HG03439 (cell line): ENCODE results near the gene P2RY14.

Experiments
- ATAC-seq: cut with Tn5 transposase; IDR thresholded peaks from one replicate; pipeline ENCODE4 v1.9.1; 2021; ENCODE audit warnings: mild to moderate bottlenecking, moderate library complexity; ENCODE audit not compliant: unreplicated experiment

P2RY14 gene

GRCh38 chr3:151278230-151278629, at the start of gene P2RY14:
TSS of gene P2RY14 (minus strand) at chr3:151278542. CDS start at chr3:151214316, 64,226 bp downstream.
- no peak for ATAC-seq

GRCh38 chr3:151327571-151328198, 49.3 kb upstream of the P2RY14 start:
- ATAC-seq = no peak

DNA sequence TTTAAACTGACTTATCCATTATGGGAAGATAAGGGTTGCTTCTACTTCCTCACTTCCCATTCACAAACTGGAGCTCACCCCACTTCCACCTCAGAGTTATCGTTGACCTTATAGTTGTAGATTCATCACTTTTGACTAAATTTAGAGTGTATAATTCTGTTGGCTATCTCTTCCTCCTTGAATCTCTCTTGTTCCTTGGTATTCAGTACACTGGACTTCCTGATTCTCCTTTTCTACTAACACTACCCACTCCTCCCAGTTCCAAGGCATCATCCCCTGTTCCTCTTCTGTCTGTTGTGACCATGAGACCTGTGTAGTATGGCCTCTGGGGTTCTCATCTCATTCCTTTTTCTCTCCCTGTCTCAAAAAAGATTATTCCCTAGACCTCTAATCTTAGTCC, 44.2 kb upstream of the P2RY14 start:
- no peak for ATAC-seq

DNA sequence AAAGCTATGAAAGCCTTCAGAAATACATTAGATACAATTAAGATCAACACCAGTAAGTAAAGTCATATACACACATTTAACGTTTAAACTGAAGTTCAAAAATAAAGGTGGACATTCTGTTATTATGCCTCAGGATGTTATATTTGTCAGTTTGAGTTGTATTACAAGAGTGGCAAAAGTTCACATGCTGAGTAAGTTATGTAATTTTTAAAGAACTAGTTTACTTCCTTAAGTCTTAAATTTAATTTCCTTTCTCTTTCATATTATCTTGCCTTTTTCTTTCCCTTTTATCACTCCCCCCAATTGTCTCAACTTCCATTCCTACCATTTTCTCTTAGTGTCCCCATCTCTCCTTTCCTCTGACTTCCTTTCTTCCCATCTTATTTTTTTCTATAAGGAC, 43.2 kb upstream of the P2RY14 start:
- no peak for ATAC-seq

DNA sequence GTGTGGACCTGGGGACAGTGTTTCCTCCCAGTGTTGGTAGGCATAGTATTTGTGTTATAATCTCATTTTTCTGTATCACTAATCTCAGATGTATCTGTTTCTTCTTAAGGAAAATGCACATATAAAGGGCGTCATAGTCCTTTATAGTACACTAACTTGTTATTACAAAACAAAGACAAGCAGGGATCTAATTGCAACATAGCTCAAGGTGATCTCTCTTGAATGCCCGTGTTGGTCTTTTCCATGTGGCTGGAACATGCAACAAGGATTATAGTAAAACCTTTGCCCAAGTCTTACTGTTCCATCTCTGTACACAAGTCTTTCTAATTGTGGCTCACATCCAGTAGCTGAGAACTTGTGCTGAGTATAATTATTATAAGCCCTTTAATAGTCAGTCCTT, 41.8 kb upstream of the P2RY14 start:
- ATAC-seq = no peak

GRCh38 chr3:151319628-151320027, 41.3 kb upstream of the P2RY14 start:
- ATAC-seq = no peak

DNA sequence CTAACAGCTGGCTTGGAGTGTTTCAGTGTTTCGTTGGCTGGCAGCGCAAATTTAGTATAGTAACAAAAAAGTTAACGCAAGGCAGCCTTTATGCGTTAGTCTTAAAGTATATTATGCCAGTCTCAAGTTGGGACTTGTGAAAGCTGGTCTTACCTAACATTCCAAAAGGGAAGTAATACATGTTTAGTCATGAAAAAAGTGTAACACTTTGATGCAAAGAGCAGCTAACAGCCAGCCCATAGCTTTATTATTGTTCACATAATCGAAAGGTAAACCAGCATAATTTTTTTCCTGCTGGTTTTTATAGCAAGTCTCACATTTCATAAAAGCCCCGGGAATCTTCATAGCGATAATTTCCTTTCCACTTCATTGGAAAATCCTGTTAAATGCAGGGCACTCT, 40.6 kb upstream of the P2RY14 start:
- no peak for ATAC-seq

- ATAC-seq = no peak
These were observed 40.0 kb upstream of the P2RY14 start for GRCh38 chr3:151318313-151318712.

DNA sequence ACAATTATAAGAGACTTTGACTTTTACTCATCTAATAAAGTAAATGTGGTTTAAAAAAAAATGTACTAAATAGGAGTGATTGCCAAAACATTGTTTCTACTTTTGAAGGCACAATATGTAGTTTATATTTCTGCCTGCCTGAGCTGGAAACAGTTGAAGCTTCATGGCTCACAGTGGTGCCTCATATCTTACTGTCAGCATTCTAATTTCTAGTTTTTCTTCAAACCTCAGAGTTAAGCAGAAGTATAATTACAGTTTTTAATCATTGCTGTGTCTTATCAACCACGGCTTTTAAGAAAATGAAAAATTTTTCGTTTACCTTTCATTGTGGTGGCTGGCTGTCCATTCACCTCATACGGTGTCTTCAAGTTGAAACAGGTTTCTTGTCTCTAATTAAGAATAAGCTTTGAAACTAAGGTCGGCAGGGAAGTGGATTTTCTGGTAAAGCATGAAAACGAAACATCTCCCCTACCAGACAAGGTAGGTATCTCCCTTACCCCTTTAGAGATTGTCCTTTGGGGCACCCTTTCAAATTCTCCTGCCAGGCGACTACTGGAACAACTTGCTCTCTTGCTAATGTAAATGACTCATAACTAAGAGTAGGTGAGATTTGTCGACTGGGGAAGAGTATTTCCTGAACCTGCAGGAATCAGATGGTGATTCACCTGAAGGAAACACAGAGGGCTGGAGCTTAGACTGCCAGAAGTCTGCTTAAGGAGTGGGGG, 38.1 kb upstream of the P2RY14 start, which contains the start of gene GPR87:
TSS of gene GPR87 (minus strand) at position 554 of the 725 bp plus-strand sequence. CDS start 16,720 bp downstream, outside the sequence.
- ATAC-seq = no peak

DNA sequence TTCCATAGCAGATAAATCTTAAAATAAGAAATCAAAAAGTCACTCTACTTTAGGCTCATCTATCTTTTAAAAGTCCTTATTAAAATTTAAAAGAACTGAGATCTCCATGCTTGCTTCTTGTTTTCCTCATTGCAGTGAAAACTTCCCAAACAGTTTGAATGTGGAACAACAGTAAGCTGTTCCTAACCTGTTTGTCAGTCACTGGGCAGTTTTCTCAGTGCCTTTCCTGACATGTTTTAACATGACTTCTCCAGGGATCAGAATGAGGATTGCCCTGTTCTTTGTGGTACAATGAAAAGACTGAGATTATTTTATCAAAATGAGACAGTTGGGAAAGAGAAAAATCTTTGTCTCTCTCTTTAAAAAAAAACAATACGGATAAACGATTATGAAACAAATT, 37.5 kb upstream of the P2RY14 start:
- ATAC-seq = no peak

- ATAC-seq = no peak
These were observed 36.8 kb upstream of the P2RY14 start for GRCh38 chr3:151315136-151315535.

DNA sequence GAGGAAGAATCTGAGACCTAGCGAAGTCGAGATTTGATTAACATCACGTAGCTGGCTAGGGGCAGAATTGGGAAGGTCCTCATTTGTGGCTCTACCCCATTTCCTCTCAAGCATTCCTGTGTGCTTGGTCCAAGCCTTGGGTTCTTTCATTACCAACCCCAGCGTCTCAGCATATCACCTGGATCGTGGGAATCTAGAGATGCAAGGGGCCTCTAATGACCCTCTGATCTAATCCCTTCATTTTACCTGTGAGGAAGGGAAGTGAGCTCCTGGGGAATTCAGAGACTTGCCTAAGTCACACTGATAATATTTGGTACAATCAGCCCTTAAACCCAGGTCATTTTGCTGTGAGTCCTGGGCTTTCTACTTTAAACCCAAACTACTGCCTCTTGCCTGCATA, 36.3 kb upstream of the P2RY14 start:
- no peak for ATAC-seq

- no peak for ATAC-seq
These were observed 35.8 kb upstream of the P2RY14 start for GRCh38 chr3:151314137-151314536.

GRCh38 chr3:151312972-151313371, 34.6 kb upstream of the P2RY14 start:
- no peak for ATAC-seq

DNA sequence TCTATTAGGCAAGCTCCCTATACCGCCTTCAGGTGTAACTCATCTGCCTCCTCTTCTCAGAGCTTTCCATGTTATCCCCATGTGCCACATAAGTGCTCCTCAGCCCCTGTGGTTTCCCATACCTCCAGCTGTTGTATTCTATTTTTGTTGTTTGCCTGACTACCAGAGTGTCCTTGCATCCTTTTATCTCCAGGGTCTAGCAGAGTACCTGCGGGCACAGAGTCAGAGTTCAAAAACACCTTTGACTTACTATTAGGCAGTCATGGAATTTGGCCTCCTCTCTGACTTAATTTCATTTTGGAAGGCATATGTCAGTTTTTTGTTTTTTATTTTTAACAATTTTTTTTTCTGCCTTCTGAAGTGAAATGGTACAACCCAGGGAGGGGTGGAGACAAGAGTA, 31.2 kb upstream of the P2RY14 start:
- ATAC-seq = no peak

- no peak for ATAC-seq
These were observed 29.5 kb upstream of the P2RY14 start for GRCh38 chr3:151307583-151308488.

DNA sequence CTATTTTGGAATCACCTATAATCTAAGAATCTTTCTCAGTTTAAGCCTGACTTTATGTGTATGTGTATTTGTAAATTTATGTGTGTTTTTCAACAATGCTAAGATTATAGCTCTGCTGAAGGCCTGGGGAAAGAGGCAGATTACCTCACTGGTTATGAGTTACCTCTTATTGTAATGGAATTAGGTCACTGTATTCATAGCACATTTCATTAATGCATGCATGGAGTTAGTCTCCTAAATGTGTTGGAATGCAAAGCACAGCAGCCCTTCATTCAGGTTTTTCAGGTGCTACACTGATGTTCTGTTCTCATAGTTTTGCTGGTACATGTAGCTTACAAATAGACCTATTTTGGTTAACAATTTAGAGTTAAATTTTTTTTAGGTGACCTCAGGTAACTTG, 28.8 kb upstream of the P2RY14 start:
- no peak for ATAC-seq

DNA sequence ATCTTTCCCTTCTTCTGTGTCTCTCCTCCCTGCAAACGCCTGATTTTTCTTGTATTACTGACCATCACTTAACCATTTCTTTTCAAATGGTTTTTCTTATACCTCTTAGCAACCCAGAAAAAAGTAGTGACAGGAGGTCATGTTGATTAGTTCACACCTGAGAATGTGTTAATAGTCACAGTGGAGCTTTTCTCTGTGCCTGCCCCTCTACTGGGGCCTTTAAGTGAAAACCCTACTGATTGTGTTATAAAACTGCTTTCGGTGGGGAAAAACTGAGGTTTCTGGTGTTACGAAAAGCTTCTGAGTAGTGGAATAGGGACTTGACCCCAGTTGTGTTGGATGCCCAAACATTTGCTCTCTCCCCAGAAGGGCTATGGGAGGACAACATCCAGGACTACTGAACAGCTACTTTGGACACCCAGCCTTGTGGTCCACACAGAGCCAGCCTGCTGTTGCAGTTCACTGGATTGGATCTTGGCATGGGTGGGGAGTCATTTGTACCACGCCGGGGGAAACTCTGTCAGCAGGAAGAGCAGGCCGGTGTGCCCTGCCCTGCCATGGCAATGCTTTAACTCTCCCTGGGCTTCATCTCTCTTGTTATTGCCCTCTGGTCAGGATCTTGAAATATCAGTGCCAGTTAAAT, 27.9 kb upstream of the P2RY14 start:
- ATAC-seq = no peak

- ATAC-seq = no peak
These were observed 27.4 kb upstream of the P2RY14 start for GRCh38 chr3:151305775-151306151.

DNA sequence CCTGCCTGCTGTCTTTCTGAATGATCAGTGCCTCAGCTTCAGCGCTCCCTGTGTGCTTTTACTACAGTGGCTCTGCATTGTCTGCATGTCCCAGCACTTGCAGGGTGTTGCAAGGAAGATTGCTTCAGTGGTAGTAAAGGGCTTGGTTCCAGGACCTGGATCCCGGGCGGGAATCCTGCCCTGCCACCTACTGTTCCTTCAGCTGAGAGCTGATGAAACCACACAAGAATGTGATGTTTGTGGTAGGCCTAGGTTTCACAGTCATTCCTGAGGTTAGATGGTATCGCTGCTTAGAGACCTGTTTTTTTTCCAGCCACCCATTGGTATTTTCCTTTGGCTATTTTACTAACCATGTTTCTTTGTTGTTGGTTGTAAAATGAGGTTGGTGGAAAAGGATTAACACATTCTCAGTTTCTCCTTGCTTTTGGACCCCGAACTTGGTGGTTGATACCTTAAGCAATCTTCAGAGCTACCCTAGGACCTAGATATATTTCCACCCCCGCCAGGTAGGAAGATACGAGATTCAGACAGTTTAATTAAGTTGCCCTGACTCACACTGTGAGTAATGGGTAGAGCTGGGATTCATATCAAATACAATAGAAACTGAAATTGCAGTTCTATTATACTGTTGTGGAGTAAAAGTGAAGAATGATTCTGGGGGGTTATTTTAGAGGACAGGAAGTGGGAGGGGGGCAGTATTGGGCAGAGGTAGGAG, 26.9 kb upstream of the P2RY14 start:
- no peak for ATAC-seq
